ENCODE results near the gene CACNA1B. TPM values are rescaled to one million over a fixed set of nuclear protein-coding genes. Genes with fewer than 3 reads are reported as not detected.

The CACNA1B gene
- total and polyA plus RNA-seq, 2 of the 4 experiments (the other 2 are of a cell fraction): 0.02 TPM; not detected in 1

DNA sequence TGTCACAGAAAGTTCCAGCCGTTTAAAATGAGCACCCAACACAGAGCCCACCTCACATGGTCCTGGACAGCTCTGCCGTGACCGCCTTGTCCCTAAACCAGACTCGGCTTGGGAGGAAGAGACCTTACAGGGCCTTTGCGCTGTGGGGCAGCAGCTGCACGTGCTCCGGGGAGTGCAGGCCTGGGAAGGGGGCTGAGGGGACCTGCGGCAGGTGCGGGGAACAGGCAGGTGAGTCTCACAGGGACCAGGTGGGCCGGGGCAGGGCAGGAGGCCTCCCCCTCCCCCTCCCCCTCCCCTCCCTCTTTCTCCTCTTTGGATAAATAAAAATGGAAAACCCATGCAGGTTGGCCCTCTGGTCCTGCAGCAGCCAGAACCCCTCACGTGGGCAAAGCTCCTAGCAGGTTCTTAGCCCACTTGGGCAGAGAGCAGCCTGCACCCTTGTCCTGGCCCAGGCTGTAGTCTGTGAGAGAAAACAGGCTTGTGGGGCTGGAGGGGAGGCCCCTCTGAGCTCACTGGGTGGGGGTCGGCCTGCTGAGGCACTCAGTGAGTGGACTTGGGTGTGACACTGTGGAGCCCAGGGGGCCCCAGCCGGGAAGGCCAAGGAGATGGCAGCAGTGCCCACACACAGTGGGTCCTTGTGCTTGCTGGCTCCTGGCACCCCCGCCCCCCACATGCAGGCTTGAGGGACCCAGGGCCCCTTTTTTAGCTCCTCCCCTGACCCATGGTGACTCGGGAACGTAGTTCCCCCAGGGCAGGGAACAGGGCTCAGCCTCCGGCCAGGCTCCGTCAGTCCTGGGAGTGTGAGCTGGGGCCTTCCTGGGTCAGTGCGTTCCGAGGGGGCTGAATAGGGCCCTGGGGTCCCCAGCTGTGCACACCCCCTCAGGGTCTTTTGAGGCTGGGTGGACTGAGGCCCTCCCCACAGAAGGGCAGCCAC, 40.0 kb upstream of the CACNA1B start:
- H4K91ac ChIP-seq (ENCODE audit: insufficient read depth, low read depth, low read length): no peak overlapping the region
- no peak overlapping the region for H2AK5ac ChIP-seq (ENCODE audit: low read depth, low read length)
- H2BK15ac ChIP-seq (ENCODE audit: low read depth, low read length): no peak overlapping the region
- TF ChIP-seq CHD1 (IDR thresholded peaks at IDR 0.05; ENCODE audit: low read depth, low read length) (no peak), RAD21 (IDR thresholded peaks at IDR 0.05; ENCODE audit: low read length) (no peak), SMC3 (IDR thresholded peaks at IDR 0.05; ENCODE audit: low read depth, low read length) (no peak), NFE2L2 (IDR thresholded peaks at IDR 0.05; ENCODE audit: low read depth, low read length) (no peak), MAZ (IDR thresholded peaks at IDR 0.05; ENCODE audit: borderline replicate concordance, low read depth, low read length) (no peak), BHLHE40 (IDR thresholded peaks at IDR 0.05; ENCODE audit: low read depth, low read length) (no peak), POLR2A (IDR thresholded peaks at IDR 0.05; ENCODE audit: low read depth, low read length) (no peak)
- TF ChIP-seq, protein P1, sequence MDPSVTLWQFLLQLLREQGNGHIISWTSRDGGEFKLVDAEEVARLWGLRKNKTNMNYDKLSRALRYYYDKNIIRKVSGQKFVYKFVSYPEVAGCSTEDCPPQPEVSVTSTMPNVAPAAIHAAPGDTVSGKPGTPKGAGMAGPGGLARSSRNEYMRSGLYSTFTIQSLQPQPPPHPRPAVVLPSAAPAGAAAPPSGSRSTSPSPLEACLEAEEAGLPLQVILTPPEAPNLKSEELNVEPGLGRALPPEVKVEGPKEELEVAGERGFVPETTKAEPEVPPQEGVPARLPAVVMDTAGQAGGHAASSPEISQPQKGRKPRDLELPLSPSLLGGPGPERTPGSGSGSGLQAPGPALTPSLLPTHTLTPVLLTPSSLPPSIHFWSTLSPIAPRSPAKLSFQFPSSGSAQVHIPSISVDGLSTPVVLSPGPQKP (IDR thresholded peaks at IDR 0.05; ENCODE audit: borderline replicate concordance, low read depth, low read length): no peak
- ATAC-seq (ENCODE audit: low read depth) (no peak; the same call in 1 of the 2 replicates), DNase-seq (no peak)
- H2BK5ac ChIP-seq (ENCODE audit: low read depth, low read length, poor library complexity, severe bottlenecking): no peak overlapping the region
- peaks cover 4% of the 10 kb centered on the region; the same call in 1 of the 2 replicates for H3K9me3 ChIP-seq (ENCODE audit: control insufficient read depth, insufficient read depth, low read length)
- no peak overlapping the region for H3K9ac ChIP-seq (ENCODE audit: low read depth, low read length)
- intact Hi-C loops (cut with micrococcal nuclease): no loop called here
- H3K18ac ChIP-seq (ENCODE audit: low read depth, low read length): no peak overlapping the region
- no peak overlapping the region for H3K14ac ChIP-seq (replicated peaks; ENCODE audit: low read depth, low read length)
- H2BK20ac ChIP-seq (ENCODE audit: low read depth, low read length): no peak overlapping the region
- H3K4me2 ChIP-seq (ENCODE audit: low read depth, low read length): no peak overlapping the region
- in situ Hi-C loops (cut with MboI; ENCODE audit: low sequenced_read_pairs): no loop called here
- no peak overlapping the region for H3K56ac ChIP-seq (ENCODE audit: extremely low read depth, insufficient read depth, low read length)
- H2AFZ ChIP-seq (replicated peaks; ENCODE audit: low read length, poor library complexity): no peak overlapping the region
- H3K79me1 ChIP-seq (ENCODE audit: low read depth in 1 of 2, low read length in 2 of 2): no peaks in the 10 kb centered on the region; a peak in 1 of 4 replicates
- H2BK120ac ChIP-seq (ENCODE audit: low read depth, low read length): no peak overlapping the region
- H3K9me1 ChIP-seq (ENCODE audit: insufficient read depth, low read length): no peaks in the 10 kb centered on the region
- no TSS peak for BruUV-seq (replicated peaks)
- H3K4ac ChIP-seq (ENCODE audit: low read depth, low read length): no peak overlapping the region
- H3K4me3 ChIP-seq (ENCODE audit: insufficient read depth, low read depth, low read length): no peak overlapping the region
- H2AK9ac ChIP-seq (replicated peaks; ENCODE audit: low read depth, low read length, poor library complexity): no peak overlapping the region
- no peaks in the 10 kb centered on the region for H3K4me1 ChIP-seq (ENCODE audit: control insufficient read depth, insufficient read depth, low read length)
- dilution Hi-C loops (cut with HindIII; ENCODE audit: low sequenced_read_pairs, unreplicated experiment): no loop called here
- no peak overlapping the region for H4K5ac ChIP-seq (ENCODE audit: low read depth, low read length)
- CTCF ChIA-PET: no interaction called here
- no peak overlapping the region for H4K8ac ChIP-seq (ENCODE audit: low read depth in 2 of 2, low read length in 2 of 2)
- H3K27me3 ChIP-seq (ENCODE audit: control insufficient read depth, insufficient read depth, low read length): no peaks in the 10 kb centered on the region
- peaks cover 39% of the 10 kb centered on the region for H3K36me3 ChIP-seq (ENCODE audit: control insufficient read depth, insufficient read depth, low read length)
- WGBS, 2 experiments (ENCODE audit: extremely low coverage in 2 of 2, insufficient read length in 1 of 2): 100% methylated on average over 1 of the region's 20 CpGs; no CpG with 5 or more reads in 1 of the 2 experiments
- POLR2A ChIA-PET (ENCODE audit: unreplicated experiment): no interaction called here
- no peak overlapping the region for H3K27ac ChIP-seq (ENCODE audit: insufficient read depth, low read length)
- no peaks in the 10 kb centered on the region for H4K20me1 ChIP-seq (ENCODE audit: insufficient read depth, low read length)
- no peak overlapping the region for H3K23ac ChIP-seq (ENCODE audit: low read depth, low read length)

Measured in IMR-90 (cell line).